Uterine smooth muscle cell (primary cell): ENCODE results near the gene TMEM178B. TPM values are rescaled to one million over a fixed set of nuclear protein-coding genes. Genes with fewer than 3 reads are reported as not detected.

Experiments used
- total RNA-seq: library from RNA; depleted of rRNA; stranded (reverse); fragments of >200 nt; gene quantifications from 2 replicates; pipeline ENCODE4 v1.2.3, GENCODE V29; 2014

Gene TMEM178B
- total RNA-seq, result under 0.01 TPM in 1 of 2 replicates, not detected in the other

GRCh38 chr7:141073641-141074161 lies at the start of gene TMEM178B:
TSS of gene TMEM178B (plus strand) at chr7:141074064.

Other genes with a start within 250 kb of the TMEM178B start
- gene BRAF, start 149.1 kb upstream of the TMEM178B start, total RNA-seq, result 17.6 and 23.7 TPM in 2 replicates
- 24.2 and 29.8 TPM in 2 replicates for gene MRPS33, start 59.1 kb upstream of the TMEM178B start, total RNA-seq